DOHH2 (cell line): Measurements from ENCODE around the gene TGM1.

Source experiments
- CTCF ChIP-seq: fragments of 200-600 bp; sonication (generic); IDR thresholded peaks from one replicate; pipeline ENCODE4 v1.5.1; 2014; ENCODE audit warnings: antibody characterized with exemption, mild to moderate bottlenecking, low read depth, low read length; ENCODE audit not compliant: poor library complexity, severe bottlenecking
- EZH2phosphoT487 ChIP-seq: fragments of 200-600 bp; sonication (generic); IDR thresholded peaks from 2 replicates; pipeline ENCODE4 v1.6.1; 2017; ENCODE audit warnings: borderline replicate concordance, mild to moderate bottlenecking, antibody characterized with exemption, low read length, moderate library complexity, mixed read lengths

GRCh38 chr14:24258119-24258518, 4.9 kb downstream of the TGM1 start:
- TF ChIP-seq CTCF (no peak), EZH2phosphoT487 (no peak)
